Tibial artery (tissue), 4 donors: ENCODE data around the gene IGSF6.
"Not testable (repeated sequence)": the region's sequence is repeated elsewhere in the genome, so short reads cannot be mapped to it uniquely, and the experiment has no call there.

Experiments
- DNase-seq, 2 donors: peaks; one replicate each; pipeline ENCODE4 v3.0.0-alpha.2; 2019
- H3K27ac ChIP-seq, 2 donors: fragments of 200-600 bp; sonication (generic) in 1 of 2; 1 replicate in 1 of 2; 2 replicates in 1 of 2; pipeline ENCODE4 v1.5.1; 2018 to 2019; ENCODE audit warnings: mild to moderate bottlenecking in 1 of 2
- H3K27me3 ChIP-seq, 2 donors: fragments of 200-600 bp; sonication (generic) in 1 of 2; one replicate each; pipeline versions ENCODE4 v1.5.1 to v1.6.0; 2016 to 2019
- H3K36me3 ChIP-seq, 3 donors: fragments of 200-600 bp; sonication (generic) in 2 of 3; one replicate each; pipeline ENCODE4 v1.5.1; 2016 to 2019; ENCODE audit warnings: mild to moderate bottlenecking in 2 of 3
- H3K4me1 ChIP-seq, 4 donors: fragments of 200-600 bp; sonication (generic) in 2 of 4; 1 replicate in 3 of 4; 2 replicates in 1 of 4; pipeline ENCODE4 v1.5.1; 2016 to 2019
- H3K4me3 ChIP-seq, 2 donors: fragments of 200-600 bp; sonication (generic) in 1 of 2; 1 replicate in 1 of 2; 2 replicates in 1 of 2; pipeline ENCODE4 v1.5.1; 2018 to 2019; ENCODE audit warnings: mild to moderate bottlenecking in 2 of 2
- H3K9me3 ChIP-seq, 3 donors: fragments of 200-600 bp; sonication (generic) in 1 of 3; one replicate each; pipeline ENCODE4 v1.5.1; 2016 to 2019
- intact Hi-C: fragments of 100-400 bp; cut with DNase I; formaldehyde crosslinking; loops from one replicate; pipeline ENCODE4 v1.15.0; 2023; ENCODE audit warnings: low total_unique reads
- TF ChIP-seq, protein P1 (sequence below), 2 experiments: fragments of 200-600 bp in 1 of 2; fragments of 450-650 bp in 1 of 2; IDR thresholded peaks; one replicate each; pipeline ENCODE4 v1.5.1; 2017 to 2019; ENCODE audit warnings: antibody characterized with exemption in 2 of 2, mild to moderate bottlenecking in 1 of 2, moderate library complexity in 1 of 2

Gene IGSF6

DNA sequence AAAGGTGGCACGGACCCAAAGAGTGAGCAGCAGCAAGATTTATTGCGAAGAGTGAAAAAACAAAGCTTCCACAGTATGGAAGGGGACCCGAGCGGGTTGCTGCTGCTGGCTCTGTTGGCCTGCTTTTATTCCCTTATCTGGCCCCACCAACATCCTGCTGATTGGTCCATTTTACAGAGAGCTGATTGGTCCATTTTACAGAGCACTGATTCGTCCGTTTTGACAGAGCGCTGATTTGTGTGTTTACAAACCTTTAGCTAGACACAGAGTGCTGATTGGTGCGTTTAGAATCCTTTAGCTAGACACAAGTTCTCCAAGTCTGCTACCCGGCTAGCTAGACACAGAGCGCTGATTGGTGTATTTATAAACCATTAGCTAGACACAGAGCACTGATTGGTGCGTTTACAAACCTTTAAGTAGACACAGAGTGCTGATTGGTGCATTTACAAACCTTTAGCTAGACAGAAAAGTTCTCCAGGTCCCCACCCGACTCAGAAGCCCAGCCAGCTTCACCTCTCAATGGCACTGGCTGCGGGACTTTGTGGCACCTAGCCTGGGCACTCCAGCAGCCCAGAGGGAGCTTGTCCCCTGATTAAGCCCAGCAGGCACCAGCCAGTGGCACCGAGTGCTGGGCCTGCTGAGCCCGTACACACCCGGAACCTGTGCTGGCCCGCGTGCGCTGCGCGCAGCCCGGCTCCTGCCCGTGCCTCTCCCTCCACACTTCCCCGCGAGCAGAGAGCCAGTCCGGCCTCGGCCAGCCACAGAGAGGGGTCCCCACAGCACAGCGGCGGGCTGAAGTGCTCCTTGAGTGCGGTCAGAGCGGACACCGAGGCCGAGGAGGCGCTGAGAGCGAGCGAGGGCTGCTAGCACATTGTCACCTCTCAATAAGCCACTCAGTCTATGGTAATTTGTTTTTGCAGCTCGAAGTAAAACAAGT is 15.1 kb downstream of the IGSF6 start:
- TF ChIP-seq, protein P1, sequence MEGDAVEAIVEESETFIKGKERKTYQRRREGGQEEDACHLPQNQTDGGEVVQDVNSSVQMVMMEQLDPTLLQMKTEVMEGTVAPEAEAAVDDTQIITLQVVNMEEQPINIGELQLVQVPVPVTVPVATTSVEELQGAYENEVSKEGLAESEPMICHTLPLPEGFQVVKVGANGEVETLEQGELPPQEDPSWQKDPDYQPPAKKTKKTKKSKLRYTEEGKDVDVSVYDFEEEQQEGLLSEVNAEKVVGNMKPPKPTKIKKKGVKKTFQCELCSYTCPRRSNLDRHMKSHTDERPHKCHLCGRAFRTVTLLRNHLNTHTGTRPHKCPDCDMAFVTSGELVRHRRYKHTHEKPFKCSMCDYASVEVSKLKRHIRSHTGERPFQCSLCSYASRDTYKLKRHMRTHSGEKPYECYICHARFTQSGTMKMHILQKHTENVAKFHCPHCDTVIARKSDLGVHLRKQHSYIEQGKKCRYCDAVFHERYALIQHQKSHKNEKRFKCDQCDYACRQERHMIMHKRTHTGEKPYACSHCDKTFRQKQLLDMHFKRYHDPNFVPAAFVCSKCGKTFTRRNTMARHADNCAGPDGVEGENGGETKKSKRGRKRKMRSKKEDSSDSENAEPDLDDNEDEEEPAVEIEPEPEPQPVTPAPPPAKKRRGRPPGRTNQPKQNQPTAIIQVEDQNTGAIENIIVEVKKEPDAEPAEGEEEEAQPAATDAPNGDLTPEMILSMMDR (IDR thresholded peaks at IDR 0.05), result no peak
- H3K27me3 ChIP-seq, result no peaks in the 10 kb centered on the region
- no peaks in the 10 kb centered on the region for H3K9me3 ChIP-seq
- H3K27ac ChIP-seq, result no peak overlapping the region
- peaks cover 0 to 34% (median 10%) of the 10 kb centered on the region in 3 donors for H3K36me3 ChIP-seq
- H3K4me1 ChIP-seq, result no peaks in the 10 kb centered on the region
- intact Hi-C loops, result no loop called here
- no peak for DNase-seq
- no peak overlapping the region for H3K4me3 ChIP-seq

DNA sequence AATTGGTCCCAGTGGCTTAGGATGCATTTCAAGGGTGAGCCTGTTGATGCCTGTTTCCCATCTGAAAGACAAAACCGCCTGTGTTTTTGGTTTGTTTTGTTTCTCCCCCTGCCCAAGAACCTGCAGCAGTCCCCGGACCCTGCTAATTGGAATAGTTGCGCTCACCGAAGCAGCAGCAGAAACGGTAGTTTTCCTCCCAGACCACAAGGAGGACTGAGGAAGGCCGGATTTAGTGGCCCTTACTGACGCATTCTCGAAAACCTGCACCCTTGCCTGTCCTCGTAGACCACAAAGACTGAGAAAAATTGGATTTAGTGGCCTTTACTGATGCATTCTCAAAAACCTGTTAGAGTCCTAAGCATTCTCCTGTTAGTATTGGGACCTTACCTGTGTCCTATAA is 16.7 kb downstream of the IGSF6 start:
- intact Hi-C loops, H3K27me3 ChIP-seq, DNase-seq, H3K27ac ChIP-seq, H3K4me1 ChIP-seq, H3K9me3 ChIP-seq, H3K4me3 ChIP-seq: not testable (repeated sequence)
- peaks cover 0 to 34% (median 13%) of the 10 kb centered on the region in 3 donors for H3K36me3 ChIP-seq

DNA sequence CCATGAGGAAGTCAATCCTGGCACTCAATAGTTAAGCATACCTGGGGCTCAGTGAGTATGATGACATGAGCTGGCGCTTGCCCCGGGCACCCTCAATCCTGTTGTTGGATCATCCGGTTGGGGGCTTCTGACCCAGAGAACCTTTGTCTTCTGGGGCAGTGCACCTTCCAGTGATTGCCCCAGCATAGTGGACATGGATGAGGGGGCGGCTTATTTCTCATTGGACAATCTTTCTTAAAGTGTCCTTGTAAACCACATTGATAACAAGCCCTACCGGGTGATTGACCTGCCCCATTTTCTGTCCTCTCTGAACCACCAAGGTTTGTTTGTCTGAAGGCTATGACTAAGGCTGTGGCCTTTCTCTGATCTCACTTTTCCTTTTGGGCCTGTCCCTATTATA is 18.2 kb downstream of the IGSF6 start:
- DNase-seq, result no peak
- H3K36me3 ChIP-seq, result peaks cover 11 to 47% (median 28%) of the 10 kb centered on the region in 3 donors
- H3K27ac ChIP-seq, result no peak overlapping the region

DNA sequence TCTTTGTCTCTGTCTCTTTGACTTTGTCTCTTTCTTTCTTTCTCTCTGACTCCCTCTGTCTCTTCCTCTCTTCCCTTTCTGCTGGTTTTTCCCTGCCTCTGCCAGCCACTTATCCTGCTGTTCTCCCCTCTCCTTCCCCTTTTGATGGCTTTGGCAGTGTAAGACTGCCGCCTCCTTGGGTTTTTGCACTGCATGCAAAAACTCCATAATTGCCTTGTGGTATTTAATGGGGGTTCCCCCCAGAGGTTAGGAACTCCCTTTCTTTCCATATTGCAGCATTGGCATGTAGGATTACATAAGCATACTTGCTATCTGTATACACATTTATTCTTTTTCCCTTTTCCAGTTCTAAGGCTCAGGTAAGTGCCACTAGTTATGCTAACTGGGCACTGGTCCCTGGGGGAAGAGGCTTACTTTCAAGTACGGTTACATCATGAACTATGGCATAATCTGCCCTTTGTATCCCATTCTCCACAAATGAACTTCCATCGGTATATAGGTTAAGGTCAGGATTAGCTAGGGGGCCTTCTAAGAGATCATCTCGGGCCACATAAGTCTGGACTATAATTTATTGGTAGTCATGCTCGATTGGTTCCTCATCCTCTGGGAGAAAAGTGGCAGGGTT is 20.3 kb downstream of the IGSF6 start:
- DNase-seq, intact Hi-C loops, H3K27ac ChIP-seq, H3K4me3 ChIP-seq, H3K4me1 ChIP-seq, H3K9me3 ChIP-seq, H3K27me3 ChIP-seq: not testable (repeated sequence)
- H3K36me3 ChIP-seq, result peaks cover 18 to 57% (median 25%) of the 10 kb centered on the region in 3 donors

More for the DNA sequence above, 18.2 kb downstream of the IGSF6 start:
- H3K4me1 ChIP-seq, result no peaks in the 10 kb centered on the region
- H3K9me3 ChIP-seq, result no peaks in the 10 kb centered on the region
- no peak overlapping the region for H3K4me3 ChIP-seq
- TF ChIP-seq, protein P1 (IDR thresholded peaks at IDR 0.05), result no peak
- intact Hi-C loops, result no loop called here
- no peaks in the 10 kb centered on the region for H3K27me3 ChIP-seq

DNA sequence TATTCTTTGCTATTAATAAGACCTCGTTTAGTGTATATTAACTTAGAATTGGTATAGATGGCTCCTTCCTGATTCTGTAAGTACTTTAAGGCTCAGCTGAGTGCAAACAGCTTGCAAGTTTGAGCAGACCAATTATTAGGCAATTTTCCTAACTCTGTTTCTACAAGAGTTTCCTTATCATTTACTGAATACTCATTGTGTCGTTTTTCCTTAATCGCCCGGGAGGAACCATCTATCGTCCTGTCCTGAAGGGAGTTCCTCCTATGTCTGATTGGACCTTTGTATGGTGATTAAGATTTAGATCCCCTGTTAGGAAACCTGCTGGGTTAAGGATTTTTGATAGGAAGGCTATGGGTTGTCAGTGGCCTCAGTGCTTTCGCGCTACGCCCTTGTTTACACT is 21.0 kb downstream of the IGSF6 start:
- H3K27ac ChIP-seq, intact Hi-C loops, DNase-seq, H3K4me3 ChIP-seq, H3K4me1 ChIP-seq, H3K27me3 ChIP-seq, H3K9me3 ChIP-seq: not testable (repeated sequence)
- peaks cover 19 to 61% (median 24%) of the 10 kb centered on the region in 3 donors for H3K36me3 ChIP-seq

DNA sequence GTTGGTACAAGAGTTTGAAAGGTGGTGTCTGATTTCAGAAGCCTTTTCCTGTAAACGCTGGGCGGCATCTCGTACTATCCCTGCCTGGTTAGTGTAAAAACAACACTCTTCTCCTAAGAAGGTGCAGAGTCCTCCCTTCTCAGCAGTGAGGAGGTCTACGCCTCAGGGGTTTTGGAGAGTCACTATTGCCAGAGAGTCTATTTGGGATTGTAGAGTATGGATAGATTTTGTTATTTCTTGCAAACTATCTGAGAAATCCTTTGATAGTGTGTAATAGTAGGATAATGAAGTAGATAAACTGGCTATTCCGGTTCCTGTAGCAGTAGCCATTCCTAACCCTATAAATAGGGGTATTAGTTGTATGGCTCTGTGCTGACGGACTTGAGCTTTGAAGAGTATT is 21.5 kb downstream of the IGSF6 start:
- H3K9me3 ChIP-seq, H3K4me1 ChIP-seq, H3K27me3 ChIP-seq, H3K4me3 ChIP-seq, DNase-seq, intact Hi-C loops, H3K27ac ChIP-seq: not testable (repeated sequence)
- H3K36me3 ChIP-seq, result peaks cover 19 to 60% (median 24%) of the 10 kb centered on the region in 3 donors

DNA sequence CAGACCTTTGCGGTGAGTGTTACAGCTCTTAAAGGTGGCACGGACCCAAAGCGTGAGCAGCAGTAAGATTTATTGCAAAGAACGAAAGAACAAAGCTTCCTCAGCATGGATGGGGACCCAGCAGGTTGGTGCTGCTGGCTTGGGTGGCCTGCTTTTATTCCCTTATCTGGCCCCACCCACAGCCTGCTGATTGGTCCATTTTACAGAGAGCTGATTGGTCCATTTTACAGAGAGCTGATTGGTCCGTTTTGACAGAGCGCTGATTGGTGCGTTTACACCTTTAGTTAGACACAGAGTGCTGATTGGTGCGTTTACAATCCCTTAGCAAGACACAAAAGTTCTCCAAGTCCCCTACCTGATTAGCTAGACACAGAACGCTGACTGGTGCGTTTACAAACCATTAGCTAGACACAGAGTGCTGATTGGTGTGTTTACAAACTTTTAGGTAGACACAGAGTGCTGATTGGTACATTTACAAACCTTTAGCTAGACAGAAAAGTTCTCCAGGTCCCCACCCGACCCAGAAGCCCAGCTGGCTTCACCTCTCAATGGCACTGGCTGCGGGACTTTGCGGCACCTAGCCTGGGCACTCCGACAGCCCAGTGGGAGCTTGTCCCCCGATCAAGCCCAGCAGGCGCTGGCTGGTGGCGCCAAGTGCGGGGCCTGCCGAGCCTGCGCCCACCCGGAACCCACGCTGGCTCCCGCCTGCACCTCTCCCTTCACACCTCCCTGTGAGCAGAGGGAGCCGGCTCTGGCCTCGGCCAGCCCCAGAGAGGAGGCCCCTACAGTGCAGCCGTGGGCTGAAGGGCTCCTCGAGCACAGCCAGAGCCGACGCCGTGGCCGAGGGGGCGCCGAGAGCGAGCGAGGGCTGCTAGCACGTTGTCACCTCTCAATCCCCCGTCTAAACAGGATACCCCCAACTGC is 22.5 kb downstream of the IGSF6 start:
- H3K4me3 ChIP-seq, H3K9me3 ChIP-seq, intact Hi-C loops, H3K4me1 ChIP-seq, H3K27me3 ChIP-seq, DNase-seq, H3K27ac ChIP-seq: not testable (repeated sequence)
- H3K36me3 ChIP-seq, result peaks cover 25 to 59% (median 32%) of the 10 kb centered on the region in 3 donors
